OCI-LY3 (cell line): ENCODE measurements around the gene TMEM72.

ENCODE experiments used
- H2AFZ ChIP-seq: fragments of 200-600, 300-600 bp; shearing (Covaris generic); 2 replicates; pipeline ENCODE4 v1.6.0; 2014; ENCODE audit warnings: antibody characterized with exemption, low read depth, low read length
- H3K27ac ChIP-seq: fragments of 200-600, 300-600 bp; sonication (generic); 2 replicates; pipeline ENCODE4 v1.5.1; 2014; ENCODE audit warnings: mild to moderate bottlenecking, low read length, moderate library complexity, mixed read lengths
- H3K27me3 ChIP-seq: fragments of 200-600, 300-600 bp; sonication (generic); 2 replicates; pipeline ENCODE4 v1.6.1; 2014; ENCODE audit warnings: low read depth, low read length, mixed read lengths
- H3K36me3 ChIP-seq: fragments of 200-600, 300-600 bp; sonication (generic); replicated peaks from 2 replicates; pipeline ENCODE3; 2014; ENCODE audit warnings: low read depth, low read length, mixed read lengths
- H3K4me1 ChIP-seq: fragments of 300-600, 200-600 bp; sonication (generic); 2 replicates; pipeline ENCODE4 v1.6.1; 2014; ENCODE audit warnings: low read length, mixed read lengths
- H3K4me2 ChIP-seq: fragments of 200-600, 300-600 bp; sonication (generic); 2 replicates; pipeline ENCODE4 v1.6.1; 2014; ENCODE audit warnings: low read length, mixed read lengths
- H3K4me3 ChIP-seq: fragments of 300-600, 200-600 bp; sonication (generic); 2 replicates; pipeline ENCODE4 v1.5.1; 2014; ENCODE audit warnings: antibody characterized with exemption, mild to moderate bottlenecking, low read length, moderate library complexity
- H3K79me2 ChIP-seq: fragments of 300-600, 200-600 bp; shearing (Covaris generic); 2 replicates; pipeline ENCODE4 v1.6.1; 2014; ENCODE audit warnings: mild to moderate bottlenecking, low read length, mixed read lengths
- H3K9ac ChIP-seq: fragments of 300-600, 200-600 bp; shearing (Covaris generic); 2 replicates; pipeline ENCODE4 v1.6.0; 2014; ENCODE audit warnings: mild to moderate bottlenecking, low read length, moderate library complexity
- H3K9me3 ChIP-seq: fragments of 200-600, 300-600 bp; shearing (Covaris generic); 2 replicates; pipeline ENCODE4 v1.6.1; 2014; ENCODE audit warnings: low read length, mixed read lengths; ENCODE audit not compliant: insufficient read depth
- H4K20me1 ChIP-seq: fragments of 200-600, 300-600 bp; sonication (generic); 2 replicates; pipeline ENCODE4 v1.6.1; 2016; ENCODE audit warnings: low read length, mixed read lengths; ENCODE audit not compliant: insufficient read depth
- CTCF ChIP-seq: fragments of 200-600, 300-600 bp; sonication (generic); IDR thresholded peaks from 2 replicates; pipeline ENCODE4 v1.5.1; 2014; ENCODE audit warnings: antibody characterized with exemption, low read length, low read depth
- EZH2phosphoT487 ChIP-seq: fragments of 200-600 bp; shearing (Covaris generic); IDR thresholded peaks from 2 replicates; pipeline ENCODE4 v1.6.1; 2018; ENCODE audit warnings: antibody characterized with exemption, mixed run types, low read depth

Gene TMEM72

GRCh38 chr10:44889834-44890233, 21.3 kb upstream of the TMEM72 start:
- H3K27ac ChIP-seq: no peak overlapping the region
- no peaks in the 10 kb centered on the region for H4K20me1 ChIP-seq
- TF ChIP-seq CTCF (no peak), EZH2phosphoT487 (no peak)
- H3K4me1 ChIP-seq: no peaks in the 10 kb centered on the region
- no peaks in the 10 kb centered on the region for H3K27me3 ChIP-seq
- H3K36me3 ChIP-seq: no peaks in the 10 kb centered on the region
- no peaks in the 10 kb centered on the region for H3K79me2 ChIP-seq
- H3K9me3 ChIP-seq: no peaks in the 10 kb centered on the region
- H3K4me2 ChIP-seq: no peak overlapping the region
- no peak overlapping the region for H2AFZ ChIP-seq
- H3K9ac ChIP-seq: no peak overlapping the region
- no peak overlapping the region for H3K4me3 ChIP-seq

- Histone ChIP-seq H3K4me2 (no peak overlapping the region), H3K4me3 (no peak overlapping the region), H3K36me3 (no peaks in the 10 kb centered on the region), H4K20me1 (no peaks in the 10 kb centered on the region), H2AFZ (no peak overlapping the region), H3K9me3 (no peaks in the 10 kb centered on the region), H3K9ac (no peak overlapping the region), H3K27ac (no peak overlapping the region), H3K79me2 (no peaks in the 10 kb centered on the region), H3K27me3 (no peaks in the 10 kb centered on the region), H3K4me1 (no peaks in the 10 kb centered on the region)
- TF ChIP-seq CTCF (no peak), EZH2phosphoT487 (no peak)
Measured at GRCh38 chr10:44890696-44891563, 20.2 kb upstream of the TMEM72 start.

- TF ChIP-seq EZH2phosphoT487 (no peak), CTCF (no peak)
- H3K4me1 ChIP-seq: no peaks in the 10 kb centered on the region
Measured at GRCh38 chr10:44891721-44892120, 19.4 kb upstream of the TMEM72 start.

GRCh38 chr10:44893604-44894468, 17.3 kb upstream of the TMEM72 start:
- H4K20me1 ChIP-seq: no peaks in the 10 kb centered on the region
- H3K27me3 ChIP-seq: no peaks in the 10 kb centered on the region
- no peaks in the 10 kb centered on the region for H3K79me2 ChIP-seq
- H3K36me3 ChIP-seq: no peaks in the 10 kb centered on the region
- H3K4me2 ChIP-seq: no peak overlapping the region
- no peak overlapping the region for H3K27ac ChIP-seq
- no peak overlapping the region for H3K9ac ChIP-seq
- TF ChIP-seq EZH2phosphoT487 (no peak), CTCF (no peak)
- no peaks in the 10 kb centered on the region for H3K9me3 ChIP-seq
- H3K4me3 ChIP-seq: no peak overlapping the region
- H2AFZ ChIP-seq: no peak overlapping the region
- H3K4me1 ChIP-seq: no peaks in the 10 kb centered on the region

More at GRCh38 chr10:44891721-44892120, 19.4 kb upstream of the TMEM72 start:
- Histone ChIP-seq H4K20me1 (no peaks in the 10 kb centered on the region), H3K27me3 (no peaks in the 10 kb centered on the region), H3K36me3 (no peaks in the 10 kb centered on the region), H3K79me2 (no peaks in the 10 kb centered on the region), H3K9ac (no peak overlapping the region), H3K9me3 (no peaks in the 10 kb centered on the region), H3K4me2 (no peak overlapping the region), H2AFZ (no peak overlapping the region), H3K4me3 (no peak overlapping the region), H3K27ac (no peak overlapping the region)
